ENCODE results near the gene SCYGR2. TPM values are rescaled to one million over a fixed set of nuclear protein-coding genes. Genes with fewer than 3 reads are reported as not detected.

Gene SCYGR2
- total RNA-seq, 8 experiments from 2014 or later = 3.1 TPM; not detected in 7

DNA sequence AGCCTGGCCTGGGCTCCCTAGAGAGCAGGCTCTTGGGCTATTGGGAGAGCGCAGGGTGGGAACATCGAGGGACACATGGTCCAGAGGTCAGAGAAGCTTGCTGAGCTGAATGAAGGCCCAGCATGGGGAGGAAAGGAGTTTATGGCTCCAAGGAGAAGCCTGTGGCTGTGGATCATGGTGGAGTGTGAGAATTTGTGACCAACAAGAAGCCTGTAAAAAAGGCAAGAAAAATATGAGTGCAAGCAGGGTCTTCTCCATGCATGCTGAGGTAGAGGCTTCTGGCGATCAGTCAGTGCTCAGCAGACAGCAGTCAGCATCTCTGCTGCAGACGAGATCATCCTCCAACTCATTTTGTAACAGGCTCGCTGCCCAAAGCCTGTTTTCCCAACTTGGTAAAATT lies 17.2 kb downstream of the SCYGR2 start:
- in situ Hi-C loops (cut with MboI; ENCODE audit: low pct_unique_long_range_greater_than_20kb in 2 of 9, low sequenced_read_pairs in 9 of 9, unreplicated experiment in 9 of 9) = no loop called here
- H3K4me1 ChIP-seq (replicated peaks in 1 of 2) = peaks cover 0 to 2% of the 10 kb centered on the region in 2 donors
- H3K27ac ChIP-seq = no peak overlapping the region
- 0 to 96% (median 79%) methylated on average over 1 to 5 of the region's 5 CpGs; no CpG with 5 or more reads in 2 of the 10 experiments for WGBS, 10 experiments
- no peak for ATAC-seq (replicated peaks in 6 of 8)
- H3K4me3 ChIP-seq = no peak overlapping the region

DNA sequence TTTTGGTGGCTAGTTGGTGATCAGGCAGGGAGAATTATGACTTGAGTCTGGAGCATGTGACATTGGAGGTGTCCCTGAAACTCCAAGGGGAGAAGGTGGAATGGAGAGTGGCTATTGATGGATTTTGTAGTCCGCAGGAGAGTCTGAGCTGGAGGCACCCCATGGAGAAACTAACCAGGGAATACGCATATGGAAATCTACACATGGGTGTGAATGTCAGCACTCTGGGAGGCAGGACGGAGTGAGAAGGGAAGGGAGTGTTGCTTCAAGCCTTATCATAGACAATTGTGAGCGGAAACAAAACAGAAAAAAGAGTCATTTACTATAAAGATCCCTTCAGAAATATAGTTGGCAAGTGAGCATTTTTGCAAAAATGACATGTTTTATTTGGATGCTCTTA lies 17.9 kb downstream of the SCYGR2 start:
- peak in 3 of 8 experiments; percentile 83 to 99 (median 99) for ATAC-seq (replicated peaks in 6 of 8)
- Histone ChIP-seq H3K27ac (no peak overlapping the region), H3K4me1 (replicated peaks in 1 of 2) (peaks cover 0 to 2% of the 10 kb centered on the region in 2 donors), H3K4me3 (no peak overlapping the region)
- in situ Hi-C loops (cut with MboI; ENCODE audit: low pct_unique_long_range_greater_than_20kb in 2 of 9, low sequenced_read_pairs in 9 of 9, unreplicated experiment in 9 of 9) = no loop called here
- WGBS, 10 experiments = 7 to 80% (median 58%) methylated on average over 1 to 4 of the region's 4 CpGs

DNA sequence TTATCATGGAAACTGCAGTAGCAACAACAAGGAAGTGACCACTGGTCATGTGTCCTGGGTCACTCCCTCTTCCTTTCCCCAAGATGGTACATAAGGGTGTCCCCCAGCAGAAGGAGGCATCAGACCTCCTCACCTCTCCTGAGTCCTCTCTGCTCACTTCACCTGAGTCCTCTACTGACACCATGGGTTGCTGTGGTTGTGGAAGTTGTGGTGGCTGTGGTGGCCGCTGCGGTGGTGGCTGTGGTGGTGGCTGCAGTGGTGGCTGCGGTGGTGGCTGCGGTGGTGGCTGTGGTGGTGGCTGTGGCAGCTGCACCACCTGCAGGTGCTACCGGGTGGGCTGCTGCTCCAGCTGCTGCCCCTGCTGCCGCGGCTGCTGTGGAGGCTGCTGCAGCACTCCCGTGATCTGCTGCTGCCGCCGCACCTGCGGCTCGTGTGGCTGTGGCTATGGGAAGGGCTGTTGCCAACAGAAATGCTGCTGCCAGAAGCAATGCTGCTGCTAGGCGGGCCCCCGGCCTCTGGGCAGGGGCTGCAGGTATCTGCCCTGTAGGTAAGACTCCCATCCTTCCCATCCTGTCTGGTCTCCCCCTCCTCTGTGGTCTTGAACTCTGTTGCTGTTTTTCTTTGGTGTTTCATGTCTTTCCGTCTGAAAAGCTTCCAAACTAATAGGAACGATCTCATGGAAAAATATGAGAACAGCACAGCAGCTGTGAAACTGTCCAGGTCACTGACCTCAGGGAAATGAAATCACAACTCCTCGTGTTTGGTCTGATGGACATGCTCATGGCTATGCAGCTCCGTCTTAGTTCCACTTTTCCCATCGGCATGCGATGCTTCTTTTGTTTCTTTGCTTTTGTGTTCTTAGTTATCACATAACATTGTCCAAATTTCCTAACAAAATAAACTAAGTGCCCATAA lies 18.9 kb downstream of the SCYGR2 start, which contains the start of gene SCYGR4:
Gene SCYGR4 (plus strand): TSS at position 183 of the 915 bp plus-strand sequence. CDS start 0 bp downstream, at position 183.
- no peak within 1 kb of the TSS for H3K4me3 ChIP-seq
- no peak within 1 kb of the TSS for H3K27ac ChIP-seq
- peaks cover 0 to 2% of the 10 kb centered on the region in 2 donors for H3K4me1 ChIP-seq (replicated peaks in 1 of 2)
- ATAC-seq (replicated peaks in 6 of 8) = peak in 1 of 8 experiments; percentile 34
- in situ Hi-C loops (cut with MboI; ENCODE audit: low pct_unique_long_range_greater_than_20kb in 2 of 9, low sequenced_read_pairs in 9 of 9, unreplicated experiment in 9 of 9) = no loop called here
- WGBS, 10 experiments = 23 to 98% (median 81%) methylated on average over 1 to 6 of the region's 20 CpGs; no CpG with 5 or more reads in 1 of the 10 experiments

DNA sequence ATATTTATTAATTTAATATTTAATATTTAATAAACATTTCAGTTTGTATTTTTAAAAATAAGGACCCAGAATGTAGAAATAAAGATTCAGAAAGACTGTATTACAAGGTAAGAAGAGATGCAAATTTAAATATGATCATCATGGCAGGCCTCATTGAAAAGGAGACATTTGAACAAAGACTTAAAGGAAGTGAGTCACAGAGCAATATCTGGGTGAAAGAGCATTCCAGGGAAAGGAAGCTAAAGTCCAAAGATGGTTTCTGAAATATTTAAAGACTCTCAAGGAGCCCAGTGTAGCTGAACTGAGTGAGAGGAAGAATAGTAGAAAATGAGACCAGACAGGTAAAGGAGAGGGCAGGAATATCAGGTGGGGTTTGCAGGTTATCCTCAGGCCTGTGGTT lies 24.5 kb downstream of the SCYGR2 start:
- H3K4me3 ChIP-seq = no peak overlapping the region
- H3K27ac ChIP-seq = no peak overlapping the region
- no peak for ATAC-seq (replicated peaks in 6 of 8)
- in situ Hi-C loops (cut with MboI; ENCODE audit: low pct_unique_long_range_greater_than_20kb in 2 of 9, low sequenced_read_pairs in 9 of 9, unreplicated experiment in 9 of 9) = no loop called here
- H3K4me1 ChIP-seq (replicated peaks in 1 of 2) = peaks cover 0 to 3% of the 10 kb centered on the region in 2 donors

DNA sequence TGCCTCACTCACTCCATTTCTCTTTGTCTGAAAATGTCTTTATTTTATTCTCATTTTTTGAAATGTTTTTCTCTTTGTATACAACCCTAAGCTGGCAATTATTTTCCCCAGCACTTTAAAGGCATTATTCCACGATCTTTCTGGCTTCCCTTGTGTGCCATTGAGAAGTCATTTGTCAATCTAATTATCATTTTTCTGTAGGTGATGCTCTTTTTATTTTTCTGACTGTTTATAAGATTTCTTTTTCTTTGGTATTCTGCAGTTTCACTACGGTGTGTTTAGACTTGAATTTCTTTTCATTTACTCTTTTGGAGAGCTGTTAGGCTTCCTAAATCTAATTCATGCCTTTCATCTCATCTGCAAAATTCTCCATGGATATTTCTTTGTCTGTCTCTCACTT lies 26.7 kb downstream of the SCYGR2 start:
- no peak overlapping the region for H3K27ac ChIP-seq
- ATAC-seq (replicated peaks in 6 of 8) = no peak
- H3K4me3 ChIP-seq = no peak overlapping the region
- WGBS, 10 experiments = 13 to 77% (median 59%) methylated on average over 1 to 2 of the region's 2 CpGs
- in situ Hi-C loops (cut with MboI; ENCODE audit: low pct_unique_long_range_greater_than_20kb in 2 of 9, low sequenced_read_pairs in 9 of 9, unreplicated experiment in 9 of 9) = no loop called here
- H3K4me1 ChIP-seq (replicated peaks in 1 of 2) = peaks cover 0 to 3% of the 10 kb centered on the region in 2 donors

DNA sequence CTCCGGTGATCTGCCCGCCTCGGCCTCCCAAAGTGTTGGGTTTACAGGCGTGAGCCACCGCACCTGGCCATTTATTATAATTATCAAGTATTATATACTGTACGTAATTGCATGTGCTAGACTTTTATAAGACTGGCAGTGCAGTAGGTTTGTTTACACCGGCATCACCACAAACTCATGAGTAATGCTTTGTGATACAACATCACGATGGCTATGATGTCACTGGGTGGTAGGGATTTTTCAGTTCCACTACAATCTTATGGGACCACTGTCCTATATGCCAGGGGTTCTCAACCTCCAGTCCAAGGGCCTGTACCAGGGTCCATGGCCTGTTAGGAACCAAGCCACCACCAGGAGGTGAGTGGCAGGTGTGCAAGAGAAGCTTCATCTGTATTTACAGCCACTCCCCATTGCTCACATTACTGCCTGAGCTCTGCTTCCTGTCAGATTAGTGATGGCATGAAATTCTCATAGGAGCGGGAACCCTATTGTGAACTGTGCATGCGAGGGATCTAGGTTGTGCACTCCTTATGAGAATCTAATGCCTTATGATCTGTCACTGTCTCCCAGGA lies 28.0 kb downstream of the SCYGR2 start:
- H3K27ac ChIP-seq = no peak overlapping the region
- in situ Hi-C loops (cut with MboI; ENCODE audit: low pct_unique_long_range_greater_than_20kb in 2 of 9, low sequenced_read_pairs in 9 of 9, unreplicated experiment in 9 of 9) = no loop called here
- ATAC-seq (replicated peaks in 6 of 8) = no peak

DNA sequence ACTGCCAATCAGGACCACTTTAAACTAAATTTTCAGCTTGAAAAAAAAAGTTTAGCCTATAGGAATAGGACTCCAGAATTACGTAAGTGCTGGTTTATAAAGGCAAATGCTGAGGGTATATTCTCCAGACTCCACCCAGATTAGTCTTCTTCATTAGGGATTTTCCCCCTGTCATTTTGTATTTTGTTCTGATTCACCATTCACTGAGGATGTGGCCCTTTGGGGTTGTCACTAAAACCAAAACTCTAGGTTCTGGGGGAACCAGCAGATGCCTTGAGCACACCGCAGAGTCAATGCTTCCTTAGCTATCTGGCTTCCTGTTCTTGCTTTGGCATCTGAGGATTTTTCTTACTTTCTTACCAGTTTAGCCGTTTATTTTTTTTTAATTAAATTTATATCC lies 29.1 kb downstream of the SCYGR2 start:
- Histone ChIP-seq H3K4me1 (replicated peaks in 1 of 2) (peaks cover 0 to 3% of the 10 kb centered on the region in 2 donors), H3K27ac (no peak overlapping the region), H3K4me3 (no peak overlapping the region)
- ATAC-seq (replicated peaks in 6 of 8) = no peak
- WGBS, 10 experiments = 43 to 93% (median 74%) methylated on average over 1 to 3 of the region's 3 CpGs
- in situ Hi-C loops (cut with MboI; ENCODE audit: low pct_unique_long_range_greater_than_20kb in 2 of 9, low sequenced_read_pairs in 9 of 9, unreplicated experiment in 9 of 9) = no loop called here

More for the DNA sequence above, 28.0 kb downstream of the SCYGR2 start:
- Histone ChIP-seq H3K4me1 (replicated peaks in 1 of 2) (peaks cover 0 to 3% of the 10 kb centered on the region in 2 donors), H3K4me3 (no peak overlapping the region)
- 55 to 100% (median 92%) methylated on average over 1 to 5 of the region's 10 CpGs; no CpG with 5 or more reads in 1 of the 10 experiments for WGBS, 10 experiments

DNA sequence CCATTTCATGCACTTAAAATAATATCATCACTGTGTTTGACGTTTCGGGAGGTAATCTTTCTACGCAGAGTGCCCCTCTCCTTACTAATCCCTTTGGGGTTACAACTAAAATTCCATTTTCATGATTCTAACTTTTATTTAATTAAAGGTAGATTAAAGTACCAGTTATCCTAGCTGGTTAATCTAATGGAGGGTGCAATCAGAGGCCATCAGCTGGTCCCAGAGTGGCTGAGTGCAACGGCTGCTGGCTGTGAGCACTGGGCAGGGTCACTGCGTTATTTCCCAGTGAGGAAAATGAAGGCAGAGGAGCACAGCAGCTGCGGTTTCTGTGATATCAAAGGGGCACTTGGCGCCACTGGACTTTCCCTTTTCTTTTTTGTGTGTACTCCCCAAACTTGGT lies 30.7 kb downstream of the SCYGR2 start:
- 51 to 97% (median 77%) methylated on average over 1 to 6 of the region's 7 CpGs; no CpG with 5 or more reads in 2 of the 10 experiments for WGBS, 10 experiments

DNA sequence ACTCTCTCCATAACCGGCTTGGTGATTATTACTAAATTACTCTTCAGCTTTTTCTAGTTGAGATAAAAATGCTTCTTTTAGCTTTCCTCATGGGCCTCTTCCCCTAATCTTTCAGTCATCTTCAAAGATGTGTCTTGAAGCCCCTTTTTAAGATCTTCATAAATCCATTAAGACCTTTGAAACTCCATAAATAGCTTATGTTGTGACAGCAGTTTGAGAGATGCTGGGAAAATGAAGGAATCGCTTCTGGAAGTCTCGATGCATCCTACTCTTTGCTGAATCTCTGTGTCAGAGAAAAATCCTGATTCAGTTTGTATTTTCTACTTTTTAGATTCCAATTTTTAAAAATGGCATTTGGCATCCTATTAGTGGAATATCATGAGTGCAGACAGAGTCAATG lies 31.6 kb downstream of the SCYGR2 start:
- Histone ChIP-seq H3K4me3 (no peak overlapping the region), H3K27ac (no peak overlapping the region), H3K4me1 (replicated peaks in 1 of 2) (peaks cover 0 to 2% of the 10 kb centered on the region in 2 donors)
- no peak for ATAC-seq (replicated peaks in 6 of 8)
- 30 to 100% (median 94%) methylated on average over 1 to 3 of the region's 3 CpGs for WGBS, 10 experiments
- in situ Hi-C loops (cut with MboI; ENCODE audit: low pct_unique_long_range_greater_than_20kb in 2 of 9, low sequenced_read_pairs in 9 of 9, unreplicated experiment in 9 of 9) = no loop called here

More for the DNA sequence above, 30.7 kb downstream of the SCYGR2 start:
- no peak overlapping the region for H3K4me3 ChIP-seq
- ATAC-seq (replicated peaks in 6 of 8) = no peak
- peaks cover 0 to 3% of the 10 kb centered on the region in 2 donors for H3K4me1 ChIP-seq (replicated peaks in 1 of 2)
- in situ Hi-C loops (cut with MboI; ENCODE audit: low pct_unique_long_range_greater_than_20kb in 2 of 9, low sequenced_read_pairs in 9 of 9, unreplicated experiment in 9 of 9) = no loop called here
- no peak overlapping the region for H3K27ac ChIP-seq

DNA sequence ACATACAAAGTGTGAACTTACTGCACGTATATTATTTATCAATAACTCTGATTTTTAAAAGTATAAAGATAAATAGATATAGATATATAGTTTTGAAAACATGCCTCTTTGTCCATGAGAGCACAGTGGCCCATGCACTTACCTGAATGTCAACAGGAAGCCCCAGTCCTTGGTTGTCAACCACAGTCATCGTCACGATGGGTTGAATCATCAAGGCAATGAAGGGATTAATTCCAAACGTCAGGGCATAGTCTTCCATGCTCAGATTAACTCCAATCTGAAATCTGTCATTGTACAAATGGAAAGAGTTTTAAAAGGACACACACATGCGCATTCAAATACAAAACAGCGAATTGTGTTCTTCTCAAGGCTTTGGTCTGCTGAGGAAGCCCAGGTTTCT lies 34.1 kb downstream of the SCYGR2 start:
- no peak for ATAC-seq (replicated peaks in 6 of 8)
- WGBS, 10 experiments = 24 to 94% (median 83%) methylated on average over 1 to 6 of the region's 6 CpGs
- no peak overlapping the region for H3K27ac ChIP-seq
- H3K4me1 ChIP-seq (replicated peaks in 1 of 2) = no peaks in the 10 kb centered on the region
- no peak overlapping the region for H3K4me3 ChIP-seq
- in situ Hi-C loops (cut with MboI; ENCODE audit: low pct_unique_long_range_greater_than_20kb in 2 of 9, low sequenced_read_pairs in 9 of 9, unreplicated experiment in 9 of 9) = no loop called here

DNA sequence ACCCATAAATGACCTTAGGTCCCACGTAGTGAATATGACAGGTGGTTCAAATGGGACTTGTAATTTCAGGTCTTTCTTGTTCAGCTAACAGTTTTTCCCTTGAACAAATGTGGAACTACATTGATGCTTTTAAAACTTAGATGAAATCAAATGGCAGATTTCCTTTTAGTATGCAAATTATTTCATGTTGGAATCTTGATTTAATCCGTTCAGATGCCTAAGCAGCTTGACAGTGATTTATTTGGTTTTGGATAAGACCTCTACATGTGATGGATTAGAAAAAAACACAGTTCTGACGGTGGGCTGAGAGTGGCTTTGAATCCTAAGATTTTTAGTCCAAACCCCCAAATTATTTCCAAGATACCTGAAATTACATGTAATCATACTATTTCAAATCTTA lies 35.5 kb downstream of the SCYGR2 start:
- H3K4me1 ChIP-seq (replicated peaks in 1 of 2) = no peaks in the 10 kb centered on the region
- no peak for ATAC-seq (replicated peaks in 6 of 8)
- in situ Hi-C loops (cut with MboI; ENCODE audit: low pct_unique_long_range_greater_than_20kb in 2 of 9, low sequenced_read_pairs in 9 of 9, unreplicated experiment in 9 of 9) = no loop called here
- no peak overlapping the region for H3K4me3 ChIP-seq
- H3K27ac ChIP-seq = no peak overlapping the region
- 17 to 100% (median 82%) methylated on average over 1 to 3 of the region's 3 CpGs for WGBS, 10 experiments

DNA sequence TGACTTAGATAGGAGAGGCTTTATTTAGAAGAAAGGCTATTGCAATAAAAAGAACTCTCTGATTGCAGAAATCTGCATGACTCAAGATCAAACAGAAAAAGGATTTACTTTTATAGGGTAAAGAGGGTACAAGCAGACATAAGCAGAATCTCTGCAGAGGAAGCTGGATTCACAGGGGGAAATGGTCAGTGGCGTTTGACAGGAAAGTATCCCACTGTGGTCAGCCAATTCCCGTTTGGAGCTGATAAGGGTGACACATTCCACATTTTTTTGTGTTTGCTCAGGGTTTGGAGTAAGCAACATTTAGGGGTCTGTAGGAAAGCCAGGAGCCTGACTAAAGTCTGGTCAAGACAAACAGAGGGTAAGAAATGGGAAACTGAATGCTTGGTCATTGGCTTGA lies 44.0 kb downstream of the SCYGR2 start:
- H3K4me3 ChIP-seq = no peak overlapping the region
- no peak for ATAC-seq (replicated peaks in 6 of 8)
- no peaks in the 10 kb centered on the region for H3K4me1 ChIP-seq (replicated peaks in 1 of 2)
- no peak overlapping the region for H3K27ac ChIP-seq
- WGBS, 10 experiments = 0 to 62% (median 24%) methylated on average over 1 to 2 of the region's 2 CpGs; no CpG with 5 or more reads in 2 of the 10 experiments
- in situ Hi-C loops (cut with MboI; ENCODE audit: low pct_unique_long_range_greater_than_20kb in 2 of 9, low sequenced_read_pairs in 9 of 9, unreplicated experiment in 9 of 9) = no loop called here

DNA sequence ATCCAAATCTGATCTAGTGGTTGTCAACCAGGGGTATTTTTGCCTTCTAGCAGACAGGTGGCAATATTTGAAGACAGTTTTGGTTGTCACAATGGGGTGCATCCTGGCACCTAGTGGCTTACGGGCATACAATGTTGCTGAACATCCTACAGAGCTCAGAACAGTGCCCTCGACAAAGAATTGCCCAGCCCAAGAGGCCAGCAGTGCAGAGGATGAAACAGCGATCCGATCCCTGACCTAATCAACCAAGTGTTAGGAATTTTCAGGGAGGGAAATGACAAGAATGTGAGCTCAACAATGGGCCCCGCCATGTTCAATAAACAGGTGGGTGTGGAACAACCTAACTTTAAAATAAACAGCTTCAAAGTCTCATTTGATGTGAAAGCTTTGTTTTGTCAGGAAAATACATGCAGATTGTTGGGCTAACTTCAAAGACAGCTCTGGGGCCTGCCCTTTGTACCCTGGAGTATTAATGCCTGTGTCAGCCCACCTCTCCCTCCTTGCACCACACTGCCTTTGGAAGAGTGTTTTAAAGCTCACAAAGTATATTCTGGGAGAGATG lies 45.4 kb downstream of the SCYGR2 start:
- in situ Hi-C loops (cut with MboI; ENCODE audit: low pct_unique_long_range_greater_than_20kb in 2 of 9, low sequenced_read_pairs in 9 of 9, unreplicated experiment in 9 of 9) = no loop called here
- ATAC-seq (replicated peaks in 6 of 8) = no peak
- H3K4me3 ChIP-seq = no peak overlapping the region
- no peaks in the 10 kb centered on the region for H3K4me1 ChIP-seq (replicated peaks in 1 of 2)
- H3K27ac ChIP-seq = no peak overlapping the region
- 21 to 100% (median 83%) methylated on average over 1 to 4 of the region's 5 CpGs; no CpG with 5 or more reads in 3 of the 10 experiments for WGBS, 10 experiments
